A673 (cell line): Measurements from ENCODE around the gene LORICRIN. TPM values are rescaled to one million over a fixed set of nuclear protein-coding genes. Genes with fewer than 3 reads are reported as not detected.

Experiments used
- BruUV-seq: library from RNA; stranded (reverse); fragments of 400-500 nt; replicated peaks from 2 replicates; lab custom pipeline; 2021; lab: Mats Ljungman, UMichigan
- CTCF ChIA-PET: fragments of 300-600 bp; sonication (Branson Sonifier 250); formaldehyde crosslinking; loops from one replicate; lab custom pipeline; 2022; ENCODE audit warnings: antibody characterized with exemption; lab: Charles Lee
- POLR2A ChIA-PET: fragments of 300-600 bp; sonication (Branson Sonifier 250); formaldehyde crosslinking; loops from one replicate; lab custom pipeline; 2022; ENCODE audit warnings: antibody characterized with exemption; ENCODE audit not compliant: low non-redundant PET; lab: Charles Lee
- DNase-seq: peaks from one replicate; pipeline ENCODE4 v3.0.0-alpha.2; 2015; ENCODE audit warnings: low spot score
- H3K27ac ChIP-seq: fragments of 200-600 bp; sonication (generic); 2 replicates; pipeline ENCODE4 v1.5.1; 2016; ENCODE audit warnings: mixed run types, low read depth, mild to moderate bottlenecking, mixed read lengths, antibody characterized with exemption, low read length; ENCODE audit not compliant: poor library complexity, severe bottlenecking
- H3K27me3 ChIP-seq: fragments of 200-600 bp; sonication (generic); replicated peaks from 2 replicates; pipeline ENCODE4 v1.6.1; 2017; ENCODE audit warnings: mixed run types, low read depth, mild to moderate bottlenecking, mixed read lengths, antibody characterized with exemption, low read length; ENCODE audit not compliant: insufficient read depth, poor library complexity
- H3K36me3 ChIP-seq: fragments of 200-600 bp; sonication (generic); 2 replicates; pipeline ENCODE4 v1.6.1; 2016; ENCODE audit warnings: mixed run types, mild to moderate bottlenecking, mixed read lengths, antibody characterized with exemption, low read length; ENCODE audit not compliant: insufficient read depth, poor library complexity, severe bottlenecking
- H3K4me1 ChIP-seq: fragments of 200-600 bp; sonication (generic); 2 replicates; pipeline ENCODE4 v1.6.1; 2017; ENCODE audit warnings: mixed run types, mild to moderate bottlenecking, mixed read lengths, antibody characterized with exemption, low read length; ENCODE audit not compliant: insufficient read depth, poor library complexity, severe bottlenecking
- H3K4me3 ChIP-seq: fragments of 200-600 bp; sonication (generic); 2 replicates; pipeline ENCODE4 v1.5.1; 2016; ENCODE audit warnings: low read depth, mixed run types, mild to moderate bottlenecking, mixed read lengths, low read length; ENCODE audit not compliant: poor library complexity, severe bottlenecking
- H3K9me3 ChIP-seq: fragments of 200-600 bp; sonication (generic); 2 replicates; pipeline ENCODE4 v1.6.1; 2016; ENCODE audit warnings: mixed run types, low read depth, mild to moderate bottlenecking, mixed read lengths, antibody characterized with exemption, low read length; ENCODE audit not compliant: poor library complexity, severe bottlenecking
- EZH2 ChIP-seq: fragments of 200-600 bp; sonication (generic); IDR thresholded peaks from 2 replicates; pipeline ENCODE4 v1.6.1; 2017; ENCODE audit warnings: borderline replicate concordance, low read depth, mild to moderate bottlenecking, mixed read lengths, antibody characterized with exemption, low read length; ENCODE audit not compliant: poor library complexity, severe bottlenecking
- intact Hi-C: fragments of 100-400 bp; cut with micrococcal nuclease; formaldehyde crosslinking; loops from one replicate; pipeline ENCODE4 v1.10.0; 2022; ENCODE audit not compliant: unreplicated experiment
- total RNA-seq: library from RNA; stranded (reverse); gene quantifications from 2 replicates; pipeline ENCODE4 v1.2.3, GENCODE V29; 2021
- TF ChIP-seq, protein P1 (sequence below): fragments of 300-800, 200-600 bp; sonication (generic); conservative IDR thresholded peaks from 2 replicates; pipeline ENCODE4 v1.5.1; 2017; ENCODE audit warnings: low read depth, mild to moderate bottlenecking, antibody characterized with exemption, low read length, moderate library complexity, mixed read lengths

The LORICRIN gene
- total RNA-seq, 1 experiment from 2014 or later = not detected

DNA sequence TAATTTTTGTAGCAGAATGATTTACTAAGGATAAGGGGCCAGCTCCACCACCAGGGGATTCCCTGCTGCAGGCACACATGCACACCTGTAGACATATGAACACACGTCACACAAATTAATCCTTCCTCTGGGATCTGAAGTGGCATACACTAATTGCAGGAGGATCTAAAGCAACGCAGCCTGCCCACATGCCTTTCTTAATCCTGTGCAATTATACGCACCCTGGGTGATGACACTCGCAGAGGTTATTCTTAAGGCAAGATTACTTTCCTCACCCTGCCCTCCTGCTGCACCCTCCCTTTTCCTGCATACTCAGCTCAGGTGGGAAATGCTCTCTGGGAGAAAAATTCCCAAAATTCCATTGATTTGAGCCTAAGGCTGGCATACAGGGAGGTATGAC, 7.5 kb upstream of the LORICRIN start:
- no peak for DNase-seq
- BruUV-seq = no TSS peak
- H3K4me3 ChIP-seq = no peak overlapping the region
- CTCF ChIA-PET = no interaction called here
- H3K9me3 ChIP-seq = no peaks in the 10 kb centered on the region
- H3K27me3 ChIP-seq = peaks cover 6% of the 10 kb centered on the region
- POLR2A ChIA-PET = no interaction called here
- intact Hi-C loops = no loop called here
- no peak for TF ChIP-seq EZH2
- TF ChIP-seq, protein P1, sequence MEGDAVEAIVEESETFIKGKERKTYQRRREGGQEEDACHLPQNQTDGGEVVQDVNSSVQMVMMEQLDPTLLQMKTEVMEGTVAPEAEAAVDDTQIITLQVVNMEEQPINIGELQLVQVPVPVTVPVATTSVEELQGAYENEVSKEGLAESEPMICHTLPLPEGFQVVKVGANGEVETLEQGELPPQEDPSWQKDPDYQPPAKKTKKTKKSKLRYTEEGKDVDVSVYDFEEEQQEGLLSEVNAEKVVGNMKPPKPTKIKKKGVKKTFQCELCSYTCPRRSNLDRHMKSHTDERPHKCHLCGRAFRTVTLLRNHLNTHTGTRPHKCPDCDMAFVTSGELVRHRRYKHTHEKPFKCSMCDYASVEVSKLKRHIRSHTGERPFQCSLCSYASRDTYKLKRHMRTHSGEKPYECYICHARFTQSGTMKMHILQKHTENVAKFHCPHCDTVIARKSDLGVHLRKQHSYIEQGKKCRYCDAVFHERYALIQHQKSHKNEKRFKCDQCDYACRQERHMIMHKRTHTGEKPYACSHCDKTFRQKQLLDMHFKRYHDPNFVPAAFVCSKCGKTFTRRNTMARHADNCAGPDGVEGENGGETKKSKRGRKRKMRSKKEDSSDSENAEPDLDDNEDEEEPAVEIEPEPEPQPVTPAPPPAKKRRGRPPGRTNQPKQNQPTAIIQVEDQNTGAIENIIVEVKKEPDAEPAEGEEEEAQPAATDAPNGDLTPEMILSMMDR = no peak
- no peaks in the 10 kb centered on the region for H3K36me3 ChIP-seq
- H3K27ac ChIP-seq = no peak overlapping the region
- no peaks in the 10 kb centered on the region for H3K4me1 ChIP-seq

GRCh38 chr1:153253076-153253475, 6.4 kb upstream of the LORICRIN start:
- no TSS peak for BruUV-seq
- POLR2A ChIA-PET = no interaction called here
- Histone ChIP-seq H3K27me3 (peaks cover 6% of the 10 kb centered on the region), H3K4me1 (no peaks in the 10 kb centered on the region), H3K4me3 (no peak overlapping the region), H3K9me3 (no peaks in the 10 kb centered on the region), H3K27ac (no peak overlapping the region), H3K36me3 (no peaks in the 10 kb centered on the region)
- no peak for TF ChIP-seq EZH2
- TF ChIP-seq, protein P1 = no peak
- intact Hi-C loops = no loop called here
- no peak for DNase-seq
- CTCF ChIA-PET = no interaction called here

DNA sequence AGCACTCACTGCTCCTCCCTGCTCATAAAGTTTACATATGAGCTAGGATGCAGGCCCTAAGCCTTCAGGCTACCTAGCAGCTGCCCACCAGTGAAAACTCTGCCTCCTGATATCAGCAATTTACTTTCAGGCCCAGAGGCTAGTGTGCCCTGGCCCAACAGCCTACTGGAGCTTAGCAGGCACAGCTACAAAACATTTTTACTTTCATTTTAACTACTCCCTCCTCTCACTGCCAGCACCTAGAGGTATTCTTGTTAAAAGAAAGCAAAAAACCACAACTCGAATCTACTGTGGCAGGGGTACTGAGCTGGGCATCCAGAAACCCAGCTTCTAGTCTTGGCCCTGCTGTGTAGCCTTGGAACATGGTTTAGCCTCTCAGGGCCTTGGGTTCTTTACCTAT, 5.8 kb upstream of the LORICRIN start:
- Histone ChIP-seq H3K27me3 (peaks cover 6% of the 10 kb centered on the region), H3K4me1 (no peaks in the 10 kb centered on the region), H3K27ac (no peak overlapping the region), H3K36me3 (no peaks in the 10 kb centered on the region), H3K9me3 (no peaks in the 10 kb centered on the region), H3K4me3 (no peak overlapping the region)
- intact Hi-C loops = no loop called here
- DNase-seq = no peak
- no peak for TF ChIP-seq EZH2
- TF ChIP-seq, protein P1 = no peak
- POLR2A ChIA-PET = no interaction called here
- CTCF ChIA-PET = no interaction called here
- no TSS peak for BruUV-seq
